ENCODE data around the gene EPB41L5.
"Not testable (repeated sequence)": the region's sequence is repeated elsewhere in the genome, so short reads cannot be mapped to it uniquely, and the experiment has no call there.

The EPB41L5 gene

GRCh38 chr2:120142528-120143219, 129.8 kb downstream of the EPB41L5 start:
- no peak for DNase-seq

- DNase-seq, result no peak
Observed at GRCh38 chr2:120148229-120148628, 135.4 kb downstream of the EPB41L5 start.

- DNase-seq, result no peak
Observed at GRCh38 chr2:120148669-120149068, 135.8 kb downstream of the EPB41L5 start.

GRCh38 chr2:120149406-120149805, 136.5 kb downstream of the EPB41L5 start:
- DNase-seq, result no peak

- DNase-seq, result no peak
Observed at GRCh38 chr2:120150040-120150482, 137.2 kb downstream of the EPB41L5 start.

GRCh38 chr2:120155308-120155707, 142.4 kb downstream of the EPB41L5 start:
- DNase-seq, result no peak

GRCh38 chr2:120158658-120159057, 145.8 kb downstream of the EPB41L5 start:
- not testable (repeated sequence) for DNase-seq

GRCh38 chr2:120161190-120161589, 148.3 kb downstream of the EPB41L5 start:
- DNase-seq, result no peak

- DNase-seq, result no peak
Observed at GRCh38 chr2:120162716-120163115, 149.8 kb downstream of the EPB41L5 start.

GRCh38 chr2:120167272-120167671, 154.4 kb downstream of the EPB41L5 start:
- no peak for DNase-seq

GRCh38 chr2:120169020-120169419, 156.1 kb downstream of the EPB41L5 start:
- DNase-seq, result no peak

GRCh38 chr2:120174963-120175581, 162.2 kb downstream of the EPB41L5 start:
- no peak for DNase-seq

GRCh38 chr2:120176526-120176925, 163.6 kb downstream of the EPB41L5 start:
- DNase-seq, result no peak

- no peak for DNase-seq
Observed at GRCh38 chr2:120177001-120177621, 164.2 kb downstream of the EPB41L5 start.

GRCh38 chr2:120177973-120178372, 165.1 kb downstream of the EPB41L5 start:
- DNase-seq, result no peak

- DNase-seq, result no peak
Observed at GRCh38 chr2:120179396-120179795, 166.5 kb downstream of the EPB41L5 start.

- no peak for DNase-seq
Observed at GRCh38 chr2:120180066-120180465, 167.2 kb downstream of the EPB41L5 start.

- no peak for DNase-seq
Observed at GRCh38 chr2:120182019-120182560, 169.2 kb downstream of the EPB41L5 start.

GRCh38 chr2:120189189-120189588, 176.3 kb downstream of the EPB41L5 start:
- no peak for DNase-seq

GRCh38 chr2:120192280-120192679, 179.4 kb downstream of the EPB41L5 start:
- DNase-seq, result no peak

GRCh38 chr2:120195553-120195952, 182.7 kb downstream of the EPB41L5 start:
- DNase-seq, result no peak

- DNase-seq, result not testable (repeated sequence)
Observed at GRCh38 chr2:120199817-120200459, 187.1 kb downstream of the EPB41L5 start.
